Endometrial microvascular endothelial cells (primary cell): Measurements from ENCODE around the gene ANKRD2. TPM values are rescaled to one million over a fixed set of nuclear protein-coding genes. Genes with fewer than 3 reads are reported as not detected.

Source experiments
- in situ Hi-C: cut with HindIII; loops from 2 replicates; pipeline ENCODE4 v1.10.0; 2017; ENCODE audit warnings: low sequenced_read_pairs, low pct_unique_long_range_greater_than_20kb; ENCODE audit errors: inconsistent ontology term
- total RNA-seq: library from RNA; depleted of rRNA; stranded (reverse); fragments of >200 nt; gene quantifications from one replicate; pipeline ENCODE4 v1.2.3, GENCODE V29; 2015; ENCODE audit errors: inconsistent ontology term

The ANKRD2 gene
- total RNA-seq, 1 donor from 2014 or later = 2.5 TPM

DNA sequence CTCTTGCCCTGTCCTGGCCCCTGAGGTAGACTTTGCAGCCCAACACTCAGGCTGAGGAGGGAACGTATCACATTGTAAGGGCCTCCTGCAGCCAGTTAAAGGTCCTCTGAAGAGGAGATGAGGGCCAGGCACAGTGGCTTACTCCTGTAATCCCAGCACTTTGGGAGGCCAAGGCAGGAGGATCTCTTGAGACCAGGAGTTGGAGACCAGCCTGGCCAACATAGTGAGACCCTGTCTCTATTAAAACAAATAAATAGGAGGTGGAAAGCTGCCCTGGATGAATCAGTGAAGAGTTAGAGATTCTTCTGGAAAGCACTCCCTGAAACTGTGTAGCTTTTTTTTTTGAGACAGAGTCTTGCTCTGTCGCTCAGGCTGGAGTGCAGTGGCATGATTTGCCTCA is 14.6 kb downstream of the ANKRD2 start:
- in situ Hi-C loops = no loop called here

GRCh38 chr10:97589479-97589878 is 16.9 kb downstream of the ANKRD2 start, which contains the start of gene C10orf62:
C10orf62 (plus strand) TSS chr10:97589721; CDS start chr10:97589898, 177 bp downstream.
- in situ Hi-C loops = no loop called here

- in situ Hi-C loops = no loop called here
Observed at GRCh38 chr10:97590082-97590747, 17.6 kb downstream of the ANKRD2 start.

GRCh38 chr10:97590748-97591495 is 18.3 kb downstream of the ANKRD2 start:
- in situ Hi-C loops = no loop called here

- in situ Hi-C loops = no loop called here
Observed at GRCh38 chr10:97593421-97593820, 20.8 kb downstream of the ANKRD2 start.

- in situ Hi-C loops = no loop called here
Observed at GRCh38 chr10:97596101-97597082, 23.8 kb downstream of the ANKRD2 start.

DNA sequence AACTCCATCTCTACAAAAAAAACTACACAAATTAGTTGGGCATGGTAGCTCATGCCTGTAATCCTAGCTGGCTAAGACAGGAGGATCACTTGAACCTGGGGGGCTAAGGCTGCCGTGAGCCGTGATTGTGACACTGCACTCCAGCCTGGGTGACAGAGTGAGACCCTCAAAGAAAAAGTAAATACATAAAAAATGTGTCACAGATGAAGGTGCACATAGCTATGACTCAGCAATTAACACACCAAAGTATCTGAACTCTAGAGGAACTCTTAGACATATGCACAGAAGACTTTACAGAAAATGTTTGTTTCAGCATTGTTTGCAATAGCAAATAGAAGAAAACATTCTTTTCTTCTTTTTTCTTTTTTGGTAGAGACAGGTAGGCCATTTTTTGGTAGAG is 25.2 kb downstream of the ANKRD2 start:
- in situ Hi-C loops = no loop called here

- in situ Hi-C loops = no loop called here
Observed at GRCh38 chr10:97598407-97599271, 26.1 kb downstream of the ANKRD2 start.

- in situ Hi-C loops = no loop called here
Observed at GRCh38 chr10:97599272-97599619, 26.7 kb downstream of the ANKRD2 start.

DNA sequence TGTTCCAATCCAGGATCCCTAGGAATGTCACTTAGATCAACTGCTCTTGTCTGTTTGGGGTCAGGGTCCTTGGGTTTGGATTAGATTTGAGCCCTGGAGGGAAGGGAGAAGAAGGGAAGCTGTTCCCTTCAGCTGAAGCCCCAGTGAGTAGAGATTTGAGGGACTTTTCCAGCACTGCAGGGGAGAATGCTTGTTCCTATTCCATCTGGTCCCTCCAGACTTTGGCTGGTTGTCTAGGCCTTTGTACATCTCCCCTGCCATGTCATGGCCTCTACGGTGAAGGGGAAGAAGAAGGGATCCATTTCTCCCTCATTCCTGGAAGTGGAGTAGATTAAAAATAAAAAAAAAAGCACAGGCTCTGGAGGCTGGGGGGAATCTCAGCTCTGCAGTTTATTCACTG is 28.0 kb downstream of the ANKRD2 start:
- in situ Hi-C loops = no loop called here

- in situ Hi-C loops = no loop called here
Observed at GRCh38 chr10:97601268-97602215, 29.0 kb downstream of the ANKRD2 start.

GRCh38 chr10:97607095-97607636 is 34.6 kb downstream of the ANKRD2 start:
- in situ Hi-C loops = no loop called here

DNA sequence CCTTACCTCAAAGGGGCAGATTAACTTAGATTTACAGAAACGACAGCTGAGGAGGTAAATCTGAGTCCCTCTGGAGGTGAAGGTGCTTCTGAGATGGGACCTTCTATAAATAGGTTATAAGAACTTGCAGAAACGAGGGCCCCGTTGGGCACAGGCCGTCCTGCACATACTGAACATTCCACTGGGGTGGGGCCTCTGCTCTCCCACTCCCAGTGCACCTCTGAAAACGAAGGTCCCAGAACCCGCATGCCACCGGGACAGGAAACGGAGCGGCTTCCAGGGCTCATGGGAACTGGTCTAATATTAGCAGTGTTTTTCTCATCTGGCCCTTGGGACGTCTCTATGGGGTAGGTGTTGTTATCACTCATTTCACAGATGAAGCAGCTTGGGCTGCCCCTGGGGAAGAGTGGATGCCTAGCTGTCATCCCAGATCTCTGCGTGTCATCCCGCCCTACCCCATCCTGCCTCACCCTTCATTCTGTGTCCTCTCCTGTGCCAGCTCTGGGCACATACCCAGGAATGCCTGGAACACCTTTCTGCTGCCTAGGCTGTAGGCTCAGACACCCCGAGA is 36.5 kb downstream of the ANKRD2 start:
- in situ Hi-C loops = no loop called here

DNA sequence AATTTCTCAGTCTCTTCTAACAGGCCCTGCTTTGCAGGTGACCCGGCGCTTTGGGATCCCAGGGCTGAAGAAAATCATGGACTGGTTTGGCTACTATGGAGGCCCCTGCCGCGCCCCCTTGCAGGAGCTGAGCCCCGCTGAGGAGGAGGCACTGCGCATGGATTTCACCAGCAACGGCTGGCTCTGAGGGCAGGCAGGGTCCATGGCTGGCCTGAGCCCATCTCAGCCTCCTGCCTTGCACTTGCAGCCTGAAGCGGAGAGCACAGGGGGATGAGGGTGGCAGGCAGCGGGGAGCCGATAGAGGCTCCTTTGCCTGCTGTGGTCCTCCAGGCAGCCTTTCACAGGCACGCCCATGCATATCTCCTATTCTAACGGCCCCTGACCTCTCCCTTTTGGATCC is 38.9 kb downstream of the ANKRD2 start:
- in situ Hi-C loops = no loop called here

GRCh38 chr10:97612386-97612785 is 39.8 kb downstream of the ANKRD2 start:
- in situ Hi-C loops = no loop called here

- in situ Hi-C loops = no loop called here
Observed at GRCh38 chr10:97618285-97618684, 45.7 kb downstream of the ANKRD2 start.

- in situ Hi-C loops = no loop called here
Observed at GRCh38 chr10:97618733-97619132, 46.2 kb downstream of the ANKRD2 start.
